ENCODE measurements around the gene ROR2.

DNA sequence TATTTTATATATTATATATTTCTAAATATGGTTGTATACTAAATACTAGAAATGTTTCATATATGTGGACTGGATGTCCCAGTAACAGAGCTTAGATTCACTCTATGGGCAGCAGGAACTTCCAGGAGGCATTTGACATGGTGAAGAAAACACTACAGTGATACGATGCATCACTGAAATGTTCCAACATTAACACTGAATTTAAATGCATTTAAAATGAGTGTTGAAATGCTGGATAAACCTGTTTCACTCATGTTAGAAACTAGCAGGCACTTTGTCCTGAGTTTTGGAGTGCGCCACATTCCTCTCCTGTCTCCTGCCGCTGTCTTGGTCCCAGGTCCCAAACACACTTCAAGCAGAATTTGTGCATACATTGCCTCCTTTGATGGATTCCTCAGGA, 288.6 kb downstream of the ROR2 start:
- TF ChIP-seq, protein P1, sequence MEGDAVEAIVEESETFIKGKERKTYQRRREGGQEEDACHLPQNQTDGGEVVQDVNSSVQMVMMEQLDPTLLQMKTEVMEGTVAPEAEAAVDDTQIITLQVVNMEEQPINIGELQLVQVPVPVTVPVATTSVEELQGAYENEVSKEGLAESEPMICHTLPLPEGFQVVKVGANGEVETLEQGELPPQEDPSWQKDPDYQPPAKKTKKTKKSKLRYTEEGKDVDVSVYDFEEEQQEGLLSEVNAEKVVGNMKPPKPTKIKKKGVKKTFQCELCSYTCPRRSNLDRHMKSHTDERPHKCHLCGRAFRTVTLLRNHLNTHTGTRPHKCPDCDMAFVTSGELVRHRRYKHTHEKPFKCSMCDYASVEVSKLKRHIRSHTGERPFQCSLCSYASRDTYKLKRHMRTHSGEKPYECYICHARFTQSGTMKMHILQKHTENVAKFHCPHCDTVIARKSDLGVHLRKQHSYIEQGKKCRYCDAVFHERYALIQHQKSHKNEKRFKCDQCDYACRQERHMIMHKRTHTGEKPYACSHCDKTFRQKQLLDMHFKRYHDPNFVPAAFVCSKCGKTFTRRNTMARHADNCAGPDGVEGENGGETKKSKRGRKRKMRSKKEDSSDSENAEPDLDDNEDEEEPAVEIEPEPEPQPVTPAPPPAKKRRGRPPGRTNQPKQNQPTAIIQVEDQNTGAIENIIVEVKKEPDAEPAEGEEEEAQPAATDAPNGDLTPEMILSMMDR (conservative IDR thresholded peaks at IDR 0.05; ENCODE audit: low read depth in 2 of 2) = no peak
- TF ChIP-seq EZH2phosphoT487 (IDR thresholded peaks at IDR 0.05; ENCODE audit: unreplicated experiment) (no peak), EZH2 (IDR thresholded peaks at IDR 0.05; ENCODE audit: low read depth, unreplicated experiment) (no peak)

Measured in GM23338 (cell line).